Stomach smooth muscle (tissue), 2 donors: ENCODE data around the gene FGF14.

ENCODE experiments used
- H3K27ac ChIP-seq: one replicate; pipeline ENCODE4 v1.7.0; 2013; ENCODE audit warnings: mild to moderate bottlenecking, low read length, inconsistent platforms
- H3K27me3 ChIP-seq, 2 donors: one replicate each; pipeline ENCODE4 v1.7.0; 2013; ENCODE audit warnings: low read length in 2 of 2; ENCODE audit not compliant: insufficient read depth in 2 of 2, control insufficient read depth in 1 of 2
- H3K36me3 ChIP-seq, 2 donors: one replicate each; pipeline ENCODE4 v1.7.0; 2013; ENCODE audit warnings: low read length in 2 of 2; ENCODE audit not compliant: control insufficient read depth in 2 of 2, insufficient read depth in 2 of 2
- H3K4me1 ChIP-seq: one replicate; pipeline ENCODE4 v1.7.0; 2013; ENCODE audit warnings: low read length; ENCODE audit not compliant: control insufficient read depth, insufficient read depth
- H3K4me3 ChIP-seq, 2 donors: one replicate each; pipeline ENCODE4 v1.7.0; 2013; ENCODE audit warnings: low read length in 2 of 2
- H3K9ac ChIP-seq, 2 donors: one replicate each; pipeline ENCODE4 v1.7.0; 2013; ENCODE audit warnings: low read length in 2 of 2, mild to moderate bottlenecking in 1 of 2
- H3K9me3 ChIP-seq, 2 donors: one replicate each; pipeline ENCODE4 v1.7.0; 2013; ENCODE audit warnings: low read length in 2 of 2; ENCODE audit not compliant: control insufficient read depth in 2 of 2
- donor health status: healthy.
- donor health status: Pancreatic carcinoma.

FGF14 gene

DNA sequence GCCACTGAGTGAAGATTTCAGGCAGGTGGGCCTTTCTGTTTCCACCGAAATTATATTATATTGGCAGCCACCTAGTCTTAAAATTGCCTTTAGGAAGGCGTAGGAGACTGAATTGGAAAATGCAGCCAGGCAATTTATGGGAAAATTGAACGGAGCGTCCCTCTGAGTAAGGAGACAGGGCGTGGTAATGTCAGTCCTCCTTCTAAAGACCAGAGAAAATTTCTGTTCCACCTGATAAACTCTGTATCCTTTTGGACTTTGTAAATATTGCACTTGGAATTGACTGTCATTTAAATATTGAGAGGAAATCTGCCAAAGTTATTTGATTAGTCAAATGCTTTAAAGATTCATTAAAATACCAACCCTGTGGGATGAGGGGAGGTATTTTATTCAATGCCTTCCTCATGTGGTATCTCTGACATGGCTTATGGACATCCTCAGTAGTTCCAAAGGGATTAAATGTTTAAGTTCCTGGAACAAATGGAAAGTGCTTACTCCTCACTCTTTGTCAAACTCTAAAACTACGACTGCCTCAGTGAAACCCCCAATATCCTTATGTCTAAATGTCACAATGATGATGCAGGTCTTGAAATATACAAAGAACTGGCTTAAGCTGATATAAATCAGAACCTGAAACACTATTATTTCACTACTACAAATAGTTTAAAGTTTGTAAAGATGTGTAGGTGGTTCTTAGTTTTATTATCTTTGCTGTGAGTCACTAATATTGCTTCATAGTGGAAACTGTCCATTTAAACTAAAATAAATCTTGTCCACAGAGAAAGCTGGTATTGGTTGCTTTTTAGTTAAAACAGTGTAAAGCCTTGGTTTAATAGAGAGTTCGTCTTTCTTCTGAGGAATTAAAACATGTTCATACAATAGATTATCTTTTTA is 203.2 kb downstream of the FGF14 start:
- no peaks in the 10 kb centered on the region for H3K9me3 ChIP-seq
- H3K27me3 ChIP-seq, result no peaks in the 10 kb centered on the region
- H3K4me3 ChIP-seq, result no peak overlapping the region
- no peaks in the 10 kb centered on the region for H3K4me1 ChIP-seq
- no peak overlapping the region for H3K9ac ChIP-seq
- H3K27ac ChIP-seq, result no peak overlapping the region
- no peaks in the 10 kb centered on the region for H3K36me3 ChIP-seq

GRCh38 chr13:102197193-102197592 is 204.7 kb downstream of the FGF14 start:
- Histone ChIP-seq H3K4me1 (no peaks in the 10 kb centered on the region), H3K27ac (no peak overlapping the region), H3K9me3 (no peaks in the 10 kb centered on the region), H3K27me3 (no peaks in the 10 kb centered on the region), H3K9ac (no peak overlapping the region), H3K4me3 (no peak overlapping the region), H3K36me3 (no peaks in the 10 kb centered on the region)

- Histone ChIP-seq H3K36me3 (no peaks in the 10 kb centered on the region), H3K27ac (no peak overlapping the region), H3K4me3 (no peak overlapping the region), H3K27me3 (no peaks in the 10 kb centered on the region), H3K9me3 (no peaks in the 10 kb centered on the region), H3K4me1 (no peaks in the 10 kb centered on the region), H3K9ac (no peak overlapping the region)
Observed at GRCh38 chr13:102195566-102196462, 206.0 kb downstream of the FGF14 start.

DNA sequence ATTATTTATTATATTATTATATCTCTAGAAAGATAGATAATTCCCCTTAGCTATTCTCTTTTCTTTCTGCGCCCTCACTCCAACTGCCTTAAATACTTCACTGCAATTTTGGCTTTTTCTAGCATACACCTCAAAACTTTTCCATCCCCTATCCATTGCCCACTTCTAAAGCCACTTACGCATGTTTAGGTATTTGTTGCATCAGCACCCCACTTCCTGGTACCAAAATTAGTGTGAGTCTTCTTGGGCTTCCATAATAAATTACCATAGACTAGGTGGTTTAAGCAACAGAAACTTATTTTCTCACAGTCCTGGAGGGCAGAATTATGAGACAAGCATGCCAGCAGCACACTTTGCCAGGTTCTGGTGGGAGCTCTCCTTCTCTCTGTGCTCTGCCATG is 209.0 kb downstream of the FGF14 start:
- no peak overlapping the region for H3K27ac ChIP-seq
- no peaks in the 10 kb centered on the region for H3K36me3 ChIP-seq
- H3K4me3 ChIP-seq, result no peak overlapping the region
- no peak overlapping the region for H3K9ac ChIP-seq
- no peaks in the 10 kb centered on the region for H3K27me3 ChIP-seq
- no peaks in the 10 kb centered on the region for H3K9me3 ChIP-seq
- no peaks in the 10 kb centered on the region for H3K4me1 ChIP-seq

GRCh38 chr13:102191951-102192502 is 209.8 kb downstream of the FGF14 start:
- Histone ChIP-seq H3K36me3 (no peaks in the 10 kb centered on the region), H3K9ac (no peak overlapping the region), H3K4me3 (no peak overlapping the region), H3K27me3 (no peaks in the 10 kb centered on the region), H3K9me3 (no peaks in the 10 kb centered on the region), H3K4me1 (no peaks in the 10 kb centered on the region), H3K27ac (no peak overlapping the region)

GRCh38 chr13:102190930-102191329 is 210.9 kb downstream of the FGF14 start:
- Histone ChIP-seq H3K4me3 (no peak overlapping the region), H3K9ac (no peak overlapping the region), H3K27ac (no peak overlapping the region), H3K36me3 (no peaks in the 10 kb centered on the region), H3K9me3 (no peaks in the 10 kb centered on the region), H3K4me1 (no peaks in the 10 kb centered on the region), H3K27me3 (no peaks in the 10 kb centered on the region)

GRCh38 chr13:102187313-102187712 is 214.5 kb downstream of the FGF14 start:
- Histone ChIP-seq H3K9ac (no peak overlapping the region), H3K4me1 (no peaks in the 10 kb centered on the region), H3K4me3 (no peak overlapping the region), H3K36me3 (no peaks in the 10 kb centered on the region), H3K9me3 (no peaks in the 10 kb centered on the region), H3K27me3 (no peaks in the 10 kb centered on the region), H3K27ac (no peak overlapping the region)

DNA sequence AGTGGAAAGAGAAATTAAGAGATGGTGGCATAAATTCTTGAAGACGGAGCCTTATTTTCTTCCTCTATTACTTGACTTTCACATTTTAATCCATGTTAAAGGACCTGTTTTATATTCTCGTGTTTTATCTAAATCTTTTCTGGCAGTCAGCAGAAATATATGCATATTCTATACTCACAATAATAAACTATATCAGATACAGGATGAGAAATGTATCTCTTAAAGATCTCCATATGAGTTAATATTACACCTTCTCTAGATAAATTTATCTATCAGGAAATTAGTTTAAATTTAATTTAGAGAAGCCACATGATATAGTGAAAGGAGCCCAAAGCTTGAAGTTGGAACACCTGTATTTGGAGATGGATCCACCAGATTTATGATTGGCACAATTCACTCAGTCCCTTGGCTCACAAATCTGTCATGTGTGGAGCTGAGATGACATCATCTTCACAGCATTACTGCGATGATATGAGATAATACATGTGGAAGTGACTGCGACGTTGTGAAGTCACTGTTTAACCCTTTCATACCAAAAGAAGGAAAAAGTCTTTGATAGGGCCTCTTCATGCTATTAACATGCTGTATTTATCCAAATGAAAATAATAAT is 216.4 kb downstream of the FGF14 start:
- H3K9ac ChIP-seq, result no peak overlapping the region
- H3K27me3 ChIP-seq, result no peaks in the 10 kb centered on the region
- H3K9me3 ChIP-seq, result no peaks in the 10 kb centered on the region
- H3K4me1 ChIP-seq, result no peaks in the 10 kb centered on the region
- no peaks in the 10 kb centered on the region for H3K36me3 ChIP-seq
- H3K27ac ChIP-seq, result no peak overlapping the region
- H3K4me3 ChIP-seq, result no peak overlapping the region

GRCh38 chr13:102183509-102184182 is 218.2 kb downstream of the FGF14 start:
- no peak overlapping the region for H3K27ac ChIP-seq
- H3K36me3 ChIP-seq, result no peaks in the 10 kb centered on the region
- no peaks in the 10 kb centered on the region for H3K27me3 ChIP-seq
- H3K9me3 ChIP-seq, result no peaks in the 10 kb centered on the region
- H3K4me3 ChIP-seq, result no peak overlapping the region
- no peak overlapping the region for H3K9ac ChIP-seq
- H3K4me1 ChIP-seq, result no peaks in the 10 kb centered on the region

DNA sequence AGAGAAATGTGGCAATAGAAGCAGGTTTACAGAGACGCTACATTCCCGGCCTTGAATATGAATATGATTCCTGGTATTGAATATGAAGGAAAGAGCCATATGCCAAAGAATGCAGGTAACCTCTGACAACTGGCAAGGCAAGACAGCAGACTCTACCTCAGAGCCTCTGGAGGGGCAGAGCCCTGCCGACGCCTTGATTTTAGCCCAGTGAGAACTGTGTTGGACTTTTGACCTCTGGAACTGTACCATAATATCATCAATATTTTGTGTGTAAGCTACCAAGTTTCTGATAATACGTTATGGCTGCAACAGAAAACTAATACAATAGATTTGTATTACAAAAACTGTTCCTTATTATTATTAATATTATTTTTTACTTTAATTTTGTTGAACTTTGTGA is 219.7 kb downstream of the FGF14 start:
- Histone ChIP-seq H3K27ac (no peak overlapping the region), H3K9me3 (no peaks in the 10 kb centered on the region), H3K9ac (no peak overlapping the region), H3K4me1 (no peaks in the 10 kb centered on the region), H3K27me3 (no peaks in the 10 kb centered on the region), H3K36me3 (no peaks in the 10 kb centered on the region), H3K4me3 (no peak overlapping the region)
